ENCODE data around the gene VWDE. TPM values are rescaled to one million over a fixed set of nuclear protein-coding genes. Genes with fewer than 3 reads are reported as not detected.

Gene VWDE
- total and polyA plus RNA-seq, 2 donors (not counting 3 experiments of a cell fraction or from before 2014, with no cell fraction given) = 0.11 to 0.17 TPM

DNA sequence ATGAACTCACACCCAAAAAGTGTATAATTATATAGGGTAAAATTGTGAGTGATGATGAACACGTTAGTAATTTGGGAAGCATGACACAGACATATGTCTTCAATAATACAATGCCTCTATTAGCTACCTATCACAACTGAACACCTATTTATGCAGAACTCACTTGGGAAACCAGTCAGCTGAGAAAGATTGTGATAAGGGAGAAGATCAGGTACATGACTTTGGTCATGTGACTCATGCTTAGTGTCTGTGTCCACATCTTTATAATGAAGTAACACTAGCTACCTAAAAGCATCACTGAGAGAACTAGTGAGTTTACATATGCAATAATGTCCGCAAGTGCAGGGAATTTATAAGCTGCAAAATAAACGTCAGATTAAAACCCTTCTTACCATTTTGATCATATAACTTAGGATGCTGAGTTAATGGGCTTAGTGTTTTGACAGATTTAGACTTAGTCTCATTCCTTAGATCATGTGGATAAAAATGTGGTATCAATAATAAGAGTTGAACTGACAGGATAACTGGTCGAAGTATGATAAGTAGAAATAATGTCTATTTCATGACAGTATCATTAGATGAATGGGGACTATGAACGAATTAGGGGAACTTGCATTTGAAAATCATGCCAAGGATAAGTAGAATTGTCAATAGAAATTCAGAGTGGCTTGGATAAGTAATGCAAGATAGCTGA, 11.6 kb downstream of the VWDE start:
- POLR2A ChIA-PET = no interaction called here

GRCh38 chr7:12389089-12389700, 14.5 kb downstream of the VWDE start:
- H2AFZ ChIP-seq (ENCODE audit: low read depth, low read length) = no peak overlapping the region

More for the DNA sequence above, 11.6 kb downstream of the VWDE start:
- Histone ChIP-seq H3K27ac (ENCODE audit: insufficient read depth, low read depth, low read length) (no peak overlapping the region), H3K9me1 (replicated peaks; ENCODE audit: control insufficient read depth, extremely low read depth, insufficient read depth, low read length) (no peaks in the 10 kb centered on the region), H3K4me1 (ENCODE audit: control insufficient read depth, extremely low read depth, insufficient read depth, low read length) (no peaks in the 10 kb centered on the region), H3K4me2 (ENCODE audit: insufficient read depth, low read length) (no peak overlapping the region), H3K9me3 (replicated peaks; ENCODE audit: control insufficient read depth, insufficient read depth, low read length) (no peaks in the 10 kb centered on the region), H3K9ac (replicated peaks; ENCODE audit: extremely low read depth, insufficient read depth, low read length) (no peak overlapping the region), H3K79me2 (ENCODE audit: control insufficient read depth, insufficient read depth, low read length) (no peaks in the 10 kb centered on the region), H3K27me3 (ENCODE audit: control insufficient read depth in 2 of 2, insufficient read depth in 2 of 2, low read length in 2 of 2) (no peaks in the 10 kb centered on the region), H2AFZ (ENCODE audit: low read depth, low read length) (no peak overlapping the region), H3K36me3 (ENCODE audit: control insufficient read depth in 2 of 2, extremely low read depth in 1 of 2, insufficient read depth in 2 of 2, low read length in 2 of 2) (no peaks in the 10 kb centered on the region), H4K20me1 (replicated peaks; ENCODE audit: control insufficient read depth, extremely low read depth, insufficient read depth, low read length) (no peaks in the 10 kb centered on the region), H3K4me3 (replicated peaks in 1 of 3; ENCODE audit: insufficient read depth in 1 of 3, low read depth in 1 of 3, low read length in 3 of 3) (no peak overlapping the region)
- dilution Hi-C loops (cut with MboI; ENCODE audit: extremely low pct_ligation_motif_present, low sequenced_read_pairs) = no loop called here
- intact Hi-C loops (cut with micrococcal nuclease) = no loop called here
- CTCF ChIA-PET = interaction anchor here (0.7 to 2.4 kb wide), 12 partner anchors 9 to 133 kb away, joined by 3 to 15 read pairs (median 3); no protein-coding TSS in a partner anchor
- FAIRE-seq (no peak), DNase-seq (ENCODE audit: low read depth, low spot score) (no peak)
- BruUV-seq (replicated peaks) = no TSS peak
- TF ChIP-seq EZH2 (IDR thresholded peaks at IDR 0.05; ENCODE audit: borderline replicate concordance, low read depth, low read length, severe bottlenecking) = no peak

More at GRCh38 chr7:12389089-12389700, 14.5 kb downstream of the VWDE start:
- H3K9me1 ChIP-seq (replicated peaks; ENCODE audit: control insufficient read depth, extremely low read depth, insufficient read depth, low read length) = no peaks in the 10 kb centered on the region
- no peaks in the 10 kb centered on the region for H3K9me3 ChIP-seq (replicated peaks; ENCODE audit: control insufficient read depth, insufficient read depth, low read length)
- no TSS peak for BruUV-seq (replicated peaks)
- no peaks in the 10 kb centered on the region for H4K20me1 ChIP-seq (replicated peaks; ENCODE audit: control insufficient read depth, extremely low read depth, insufficient read depth, low read length)
- no peaks in the 10 kb centered on the region for H3K36me3 ChIP-seq (ENCODE audit: control insufficient read depth in 2 of 2, extremely low read depth in 1 of 2, insufficient read depth in 2 of 2, low read length in 2 of 2)
- H3K79me2 ChIP-seq (ENCODE audit: control insufficient read depth, insufficient read depth, low read length) = no peaks in the 10 kb centered on the region
- no peak overlapping the region for H3K9ac ChIP-seq (replicated peaks; ENCODE audit: extremely low read depth, insufficient read depth, low read length)
- TF ChIP-seq, protein P1, sequence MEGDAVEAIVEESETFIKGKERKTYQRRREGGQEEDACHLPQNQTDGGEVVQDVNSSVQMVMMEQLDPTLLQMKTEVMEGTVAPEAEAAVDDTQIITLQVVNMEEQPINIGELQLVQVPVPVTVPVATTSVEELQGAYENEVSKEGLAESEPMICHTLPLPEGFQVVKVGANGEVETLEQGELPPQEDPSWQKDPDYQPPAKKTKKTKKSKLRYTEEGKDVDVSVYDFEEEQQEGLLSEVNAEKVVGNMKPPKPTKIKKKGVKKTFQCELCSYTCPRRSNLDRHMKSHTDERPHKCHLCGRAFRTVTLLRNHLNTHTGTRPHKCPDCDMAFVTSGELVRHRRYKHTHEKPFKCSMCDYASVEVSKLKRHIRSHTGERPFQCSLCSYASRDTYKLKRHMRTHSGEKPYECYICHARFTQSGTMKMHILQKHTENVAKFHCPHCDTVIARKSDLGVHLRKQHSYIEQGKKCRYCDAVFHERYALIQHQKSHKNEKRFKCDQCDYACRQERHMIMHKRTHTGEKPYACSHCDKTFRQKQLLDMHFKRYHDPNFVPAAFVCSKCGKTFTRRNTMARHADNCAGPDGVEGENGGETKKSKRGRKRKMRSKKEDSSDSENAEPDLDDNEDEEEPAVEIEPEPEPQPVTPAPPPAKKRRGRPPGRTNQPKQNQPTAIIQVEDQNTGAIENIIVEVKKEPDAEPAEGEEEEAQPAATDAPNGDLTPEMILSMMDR (IDR thresholded peaks at IDR 0.05; ENCODE audit: extremely low read depth in 1 of 2, insufficient read depth in 1 of 2, low read depth in 1 of 2, low read length in 2 of 2) = peak; percentile 79
- no peak for TF ChIP-seq EZH2 (IDR thresholded peaks at IDR 0.05; ENCODE audit: borderline replicate concordance, low read depth, low read length, severe bottlenecking)
- dilution Hi-C loops (cut with MboI; ENCODE audit: extremely low pct_ligation_motif_present, low sequenced_read_pairs) (no loop called here), intact Hi-C loops (cut with micrococcal nuclease) (loop anchor here (1.0 to 5.0 kb wide), 4 partner anchors 101 to 957 kb away; no protein-coding TSS in a partner anchor)
- H3K4me3 ChIP-seq (replicated peaks in 1 of 3; ENCODE audit: insufficient read depth in 1 of 3, low read depth in 1 of 3, low read length in 3 of 3) = no peak overlapping the region
- CTCF ChIA-PET = interaction anchor here (0.6 to 2.1 kb wide), 31 partner anchors 9 to 1015 kb away, joined by 3 to 57 read pairs (median 5); partner anchors contain the start of gene VWDE
- DNase-seq (ENCODE audit: low read depth, low spot score) = peak; percentile 59
- H3K27me3 ChIP-seq (ENCODE audit: control insufficient read depth in 2 of 2, insufficient read depth in 2 of 2, low read length in 2 of 2) = no peaks in the 10 kb centered on the region
- no peak overlapping the region for H3K27ac ChIP-seq (ENCODE audit: insufficient read depth, low read depth, low read length)
- H3K4me1 ChIP-seq (ENCODE audit: control insufficient read depth, extremely low read depth, insufficient read depth, low read length) = no peaks in the 10 kb centered on the region
- POLR2A ChIA-PET = no interaction called here
- H3K4me2 ChIP-seq (ENCODE audit: insufficient read depth, low read length) = no peak overlapping the region
- FAIRE-seq = peak; percentile 94
